Inflammatory macrophage treated with lipopolysaccharide for 1 hour (primary cell): ENCODE data around the gene ADAMTSL3.
"Not testable (repeated sequence)": the region's sequence is repeated elsewhere in the genome, so short reads cannot be mapped to it uniquely, and the experiment has no call there.

Experiments
- DNase-seq, 2 donors: peaks; one replicate each; pipeline ENCODE4 v3.0.0-alpha.2; 2020 to 2022

The ADAMTSL3 gene

DNA sequence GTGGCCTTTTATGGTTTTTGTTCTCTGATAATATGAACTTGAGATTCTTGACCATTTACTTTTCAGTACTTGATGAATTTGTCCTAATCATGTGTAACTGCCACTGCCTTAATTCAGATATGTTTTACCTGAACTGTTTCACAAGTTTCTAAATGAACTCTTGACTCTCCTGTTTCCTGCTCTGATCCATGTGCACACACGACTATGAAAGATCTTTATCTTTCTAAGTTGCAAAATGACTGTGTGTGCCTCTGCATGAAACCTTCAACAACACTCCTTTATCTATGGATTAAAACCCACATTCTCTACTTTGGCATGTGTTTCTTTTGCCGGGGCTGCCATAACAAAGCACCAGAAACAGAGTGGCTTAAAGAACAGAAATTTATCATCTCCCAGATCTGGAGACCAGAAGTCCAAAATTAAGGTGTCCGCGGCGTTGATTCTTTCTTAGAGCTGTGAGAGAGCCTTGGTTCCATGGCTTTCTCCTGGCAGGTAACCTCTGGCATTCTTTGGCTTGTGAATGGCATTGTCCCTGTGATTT lies 275.0 kb downstream of the ADAMTSL3 start:
- DNase-seq, result no peak

DNA sequence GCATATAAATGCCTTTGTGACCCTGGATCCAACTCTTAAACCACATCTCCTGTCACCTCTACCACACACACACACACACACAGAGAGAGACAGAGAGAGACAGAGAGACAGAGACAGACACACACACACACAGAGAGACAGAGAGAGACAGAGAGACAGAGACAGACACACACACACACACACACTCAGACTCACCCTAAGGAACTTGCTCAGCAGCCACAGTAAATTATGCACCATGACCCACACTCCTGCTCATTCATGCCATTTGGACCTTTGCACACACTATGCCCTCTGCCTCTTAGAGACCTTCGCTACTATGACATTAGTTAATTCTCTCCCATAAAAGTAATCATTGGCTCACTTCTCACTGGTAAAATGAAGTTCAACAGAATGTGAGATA lies 275.7 kb downstream of the ADAMTSL3 start:
- no peak for DNase-seq

DNA sequence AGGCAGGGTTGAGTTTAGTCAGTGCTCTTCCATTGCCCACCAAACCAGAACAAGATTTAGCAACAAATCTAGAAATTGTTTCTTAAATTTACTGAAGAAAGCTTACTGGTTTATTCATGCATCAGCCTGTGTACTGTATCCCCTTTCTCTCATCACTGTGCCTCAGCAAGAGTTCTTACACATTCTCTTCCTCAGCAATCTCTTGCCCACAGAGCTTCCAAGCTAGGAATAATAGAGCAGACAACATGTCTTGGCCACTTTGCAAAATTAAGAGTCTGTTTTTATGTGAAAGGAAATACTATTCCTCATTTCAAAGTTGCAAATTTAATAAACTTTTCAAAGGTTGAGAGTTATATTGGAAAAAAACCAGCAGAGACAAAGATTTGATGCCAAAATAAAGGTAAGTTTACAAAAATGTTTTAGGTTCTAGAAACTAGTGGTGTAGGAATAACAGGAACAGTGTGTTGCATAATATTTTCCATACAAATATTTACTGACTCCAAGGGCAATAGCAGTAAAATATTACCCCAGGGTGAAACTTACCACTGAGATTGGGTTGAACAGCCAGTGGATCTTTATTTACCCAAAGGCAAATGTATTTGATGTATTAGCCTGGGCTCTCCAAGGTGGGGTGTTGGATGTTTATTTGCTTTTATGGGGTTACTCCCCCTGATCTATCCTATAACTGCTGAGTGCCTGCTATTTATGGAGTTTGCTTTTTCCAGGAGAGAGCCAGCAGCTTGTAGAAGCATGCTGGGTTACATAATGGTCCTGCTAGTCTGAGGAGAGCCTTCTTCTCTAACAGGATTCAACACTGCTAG lies 276.7 kb downstream of the ADAMTSL3 start:
- no peak for DNase-seq

DNA sequence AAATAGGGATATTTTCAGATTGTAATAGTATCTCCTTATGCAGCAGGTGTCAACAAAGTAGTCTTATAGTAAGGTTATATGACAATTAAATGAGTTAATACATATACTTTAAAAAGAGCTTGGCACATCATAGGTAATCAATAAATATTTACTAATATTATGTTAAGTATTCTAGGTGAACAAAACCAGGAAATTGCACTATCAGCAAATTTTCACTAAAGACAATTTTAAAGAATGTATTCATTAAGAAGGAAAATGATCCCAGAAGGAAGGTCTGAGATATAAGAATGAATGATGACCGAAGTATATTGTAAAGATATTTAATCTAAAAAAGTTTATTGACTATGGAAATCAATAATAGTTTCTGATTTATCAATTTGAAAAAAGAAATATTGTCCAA lies 281.9 kb downstream of the ADAMTSL3 start:
- no peak for DNase-seq

DNA sequence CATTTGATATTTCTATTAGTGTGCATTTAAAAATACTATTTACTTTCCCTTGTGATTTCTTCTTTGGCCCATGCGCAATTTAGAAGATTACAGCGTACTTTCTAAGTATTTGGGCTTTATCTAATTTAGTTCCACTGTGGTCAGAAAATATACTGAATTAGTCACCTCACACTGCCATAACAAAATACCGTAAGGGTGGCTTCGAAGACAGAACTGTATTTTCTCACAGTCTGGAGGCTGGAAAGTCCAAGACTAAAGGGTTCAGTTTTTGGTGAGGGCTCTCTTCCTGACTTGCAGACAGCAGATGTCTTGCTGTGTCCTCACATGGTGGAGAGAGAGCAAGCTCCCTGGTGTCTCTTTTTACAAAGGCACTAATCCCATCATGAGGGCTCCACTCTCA lies 286.2 kb downstream of the ADAMTSL3 start:
- no peak for DNase-seq

DNA sequence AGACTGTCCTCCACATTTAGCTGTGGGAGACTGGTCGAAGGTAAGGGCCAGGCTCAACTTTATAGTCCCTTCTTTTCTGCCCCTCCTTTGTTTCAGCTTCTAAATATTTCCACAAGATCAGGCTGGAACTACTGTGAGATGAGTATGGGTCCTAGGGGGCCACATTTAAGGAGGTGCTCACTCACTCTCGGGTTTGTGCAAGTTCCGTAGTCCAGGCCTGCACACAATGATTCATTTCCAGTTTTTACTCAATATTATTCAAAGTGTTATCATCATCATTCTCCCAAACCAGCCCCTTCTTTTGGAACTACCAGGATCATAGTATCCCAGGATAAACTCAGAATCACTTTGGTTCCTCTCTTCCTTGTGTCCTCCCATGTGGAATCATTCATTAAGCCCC lies 289.1 kb downstream of the ADAMTSL3 start:
- no peak for DNase-seq

DNA sequence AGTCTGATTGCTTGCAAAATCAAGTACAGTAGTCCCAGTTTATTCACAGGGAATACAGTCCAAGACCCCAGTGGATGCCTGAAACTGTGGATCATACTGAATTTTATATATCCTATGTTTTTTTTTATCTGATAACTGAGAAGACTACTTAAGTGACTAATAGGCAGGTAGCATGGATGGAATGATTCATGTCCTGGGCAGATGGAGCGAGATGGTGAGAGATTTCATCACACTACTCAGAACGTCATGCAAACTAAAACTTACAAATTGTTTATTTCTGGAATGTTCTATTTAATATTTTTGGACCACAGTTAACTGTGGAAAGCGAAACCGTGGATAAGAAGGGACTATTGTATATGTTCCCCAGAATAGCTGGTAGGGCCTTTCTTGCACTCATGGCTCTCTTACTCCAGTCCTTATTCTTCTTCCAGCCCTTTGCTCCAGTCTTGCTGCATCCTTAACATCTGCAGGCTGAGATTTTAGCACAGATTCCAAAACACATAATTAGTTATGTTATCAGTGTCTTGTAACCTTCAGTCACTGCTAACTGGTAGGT lies 290.0 kb downstream of the ADAMTSL3 start:
- DNase-seq, result no peak

DNA sequence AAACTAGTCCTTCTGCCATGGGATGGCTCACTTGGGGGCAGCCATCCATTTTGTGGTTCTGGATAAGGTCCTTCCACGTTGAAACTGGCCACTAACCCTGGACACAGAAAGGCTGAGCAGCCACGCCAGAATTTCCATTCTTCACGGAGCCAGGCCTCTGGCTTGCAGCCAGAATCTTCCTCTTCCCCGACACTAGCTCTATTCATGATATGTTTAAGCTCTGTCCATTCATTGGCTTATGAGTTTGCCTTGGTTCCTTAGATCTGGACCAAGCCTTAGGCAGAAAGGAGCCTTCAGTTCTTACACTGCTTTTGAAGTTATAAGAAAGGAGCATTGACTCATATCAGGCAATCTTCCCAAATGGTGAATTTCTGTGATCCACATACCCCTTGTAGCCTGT lies 293.2 kb downstream of the ADAMTSL3 start:
- DNase-seq, result no peak

DNA sequence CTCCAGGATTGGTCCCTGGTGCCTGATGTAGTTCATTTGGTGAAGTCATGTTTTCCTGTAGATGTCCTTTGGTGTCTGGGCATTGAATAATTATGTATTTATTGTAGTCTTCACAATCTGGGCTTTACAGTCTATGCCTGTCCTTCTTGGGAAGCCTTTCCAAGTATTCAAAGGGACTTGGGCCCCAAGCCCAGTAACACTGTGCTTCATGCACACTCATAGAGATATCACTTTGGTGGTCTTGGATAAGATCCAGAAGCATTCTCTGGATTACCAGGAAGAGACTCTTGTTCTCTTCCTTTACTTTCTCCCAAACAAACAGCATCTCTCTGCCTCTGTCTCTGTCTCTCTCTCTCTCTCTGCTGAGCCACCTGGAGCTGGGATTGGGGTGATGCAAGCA lies 300.6 kb downstream of the ADAMTSL3 start:
- no peak for DNase-seq

DNA sequence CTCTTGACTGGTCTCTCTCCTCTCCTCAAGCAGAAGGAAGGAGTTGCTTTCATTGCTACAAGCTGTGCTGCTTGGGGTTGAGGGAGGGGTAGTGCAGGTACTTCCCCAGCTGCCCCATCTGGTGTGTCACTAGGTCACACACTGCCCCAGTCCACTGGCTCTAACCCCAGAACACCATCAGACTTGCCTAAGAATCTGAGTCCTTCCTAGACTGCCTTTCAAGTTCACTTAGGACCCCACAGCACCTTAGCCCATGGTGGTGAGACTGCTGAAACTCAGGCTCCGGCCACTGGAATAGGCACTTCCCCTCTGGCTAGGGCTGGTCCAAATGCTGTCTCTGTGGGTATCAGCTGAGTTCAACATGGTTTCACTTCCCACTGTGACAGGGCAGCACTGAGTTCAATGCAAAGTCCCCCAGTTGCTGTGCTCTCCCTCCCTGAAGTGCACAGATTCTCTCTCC lies 301.9 kb downstream of the ADAMTSL3 start:
- no peak for DNase-seq

DNA sequence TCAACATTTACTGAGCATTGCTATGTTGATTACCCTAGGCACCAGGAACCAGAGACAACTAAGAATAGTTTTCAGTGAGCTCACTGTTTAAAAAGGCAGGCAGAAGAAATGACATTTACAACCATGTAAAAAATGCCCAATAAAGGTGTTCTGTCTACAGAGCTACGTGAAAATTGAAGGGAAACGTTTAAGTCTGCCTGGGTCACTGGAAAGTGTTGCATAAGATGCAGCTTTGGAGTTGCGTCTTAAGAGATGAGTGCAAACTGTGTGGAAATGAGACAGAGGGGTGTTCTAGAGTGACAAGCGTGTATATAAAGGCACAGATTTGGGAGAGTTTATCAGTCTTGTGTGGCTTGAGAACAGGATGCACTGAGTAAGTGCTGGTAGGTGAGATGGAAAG lies 303.0 kb downstream of the ADAMTSL3 start:
- no peak for DNase-seq

DNA sequence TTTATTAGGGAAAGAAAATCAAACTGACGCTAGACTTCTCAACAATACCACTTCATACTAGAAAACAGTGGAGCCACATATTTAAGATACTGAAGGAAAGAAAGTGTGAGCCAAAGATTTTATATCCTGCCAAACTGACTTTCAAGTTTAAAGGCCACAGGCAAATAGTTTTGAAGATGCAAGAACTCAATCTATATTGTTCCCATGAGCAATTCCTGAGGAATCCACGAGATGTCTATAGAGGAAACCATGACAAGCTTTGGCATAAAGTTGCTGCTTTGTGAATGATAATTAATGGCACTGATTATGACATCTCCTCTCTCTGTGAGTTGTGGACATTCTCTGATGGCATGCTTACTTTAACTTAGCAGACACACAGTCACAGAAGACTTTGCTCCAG lies 305.6 kb downstream of the ADAMTSL3 start:
- DNase-seq, result no peak

DNA sequence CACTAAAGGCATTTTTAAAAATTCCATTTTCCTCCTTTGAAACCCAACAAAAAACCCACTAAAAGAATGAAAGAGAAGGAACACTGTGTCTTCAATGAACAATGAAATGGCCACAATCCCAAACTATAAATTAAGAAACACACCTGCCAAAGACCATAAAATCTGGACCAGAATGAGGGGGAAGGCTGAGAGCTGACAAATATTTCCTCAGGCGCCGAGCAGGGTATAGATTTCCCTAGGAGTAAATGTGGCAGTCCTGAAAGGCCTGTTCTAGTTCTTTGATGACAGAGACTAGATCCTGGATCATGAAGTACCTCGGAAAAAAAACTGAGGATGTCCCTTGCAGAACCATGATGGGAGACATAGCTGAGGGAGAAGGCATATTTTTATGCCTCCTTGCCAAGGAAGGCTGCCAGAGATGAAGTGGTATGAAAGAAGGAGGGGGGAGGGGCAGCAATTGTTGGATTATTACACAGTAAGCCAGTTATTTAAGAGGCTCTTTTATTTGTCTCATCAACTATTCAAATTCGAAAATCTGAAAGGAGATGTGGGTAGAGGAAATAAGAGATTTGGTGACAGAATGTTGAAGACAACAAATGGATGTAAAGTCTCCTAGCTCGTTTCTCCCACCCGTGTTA lies 306.4 kb downstream of the ADAMTSL3 start:
- DNase-seq, result no peak

DNA sequence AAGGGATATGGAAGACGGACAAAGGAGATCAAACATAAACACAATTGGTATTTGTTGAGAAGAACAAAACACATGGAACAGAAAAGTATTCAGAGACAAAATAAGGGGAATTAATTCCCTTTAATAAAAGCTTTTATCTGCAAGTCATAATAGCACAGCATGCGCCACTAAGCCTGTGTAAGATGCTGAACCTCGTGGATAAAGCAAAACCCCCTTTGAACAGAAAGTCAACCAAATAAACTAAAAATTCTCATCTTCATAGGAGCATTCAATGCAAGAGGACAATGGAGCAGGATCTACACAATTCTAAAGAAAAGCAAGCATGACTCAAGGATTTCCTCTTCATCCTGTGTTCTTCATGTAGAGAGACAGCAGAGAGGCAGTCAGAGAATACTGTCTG lies 307.4 kb downstream of the ADAMTSL3 start:
- DNase-seq, result no peak

DNA sequence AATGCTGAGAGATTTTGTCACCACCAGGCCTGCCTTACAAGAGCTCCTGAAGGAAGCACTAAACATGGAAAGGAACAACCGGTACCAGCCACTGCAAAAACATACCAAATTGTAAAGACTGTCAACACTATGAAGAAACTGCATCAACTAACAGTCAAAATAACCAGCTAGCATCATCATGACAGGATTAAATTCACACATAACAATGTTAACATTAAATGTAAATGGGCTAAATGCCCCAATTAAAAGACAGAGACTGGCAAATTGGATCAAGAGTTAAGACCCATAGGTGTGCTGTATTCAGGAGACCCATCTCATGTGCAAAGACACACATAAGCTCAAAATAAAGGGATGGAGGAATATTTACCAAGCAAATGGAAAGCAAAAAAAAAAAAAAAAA lies 311.0 kb downstream of the ADAMTSL3 start:
- DNase-seq, result not testable (repeated sequence)

DNA sequence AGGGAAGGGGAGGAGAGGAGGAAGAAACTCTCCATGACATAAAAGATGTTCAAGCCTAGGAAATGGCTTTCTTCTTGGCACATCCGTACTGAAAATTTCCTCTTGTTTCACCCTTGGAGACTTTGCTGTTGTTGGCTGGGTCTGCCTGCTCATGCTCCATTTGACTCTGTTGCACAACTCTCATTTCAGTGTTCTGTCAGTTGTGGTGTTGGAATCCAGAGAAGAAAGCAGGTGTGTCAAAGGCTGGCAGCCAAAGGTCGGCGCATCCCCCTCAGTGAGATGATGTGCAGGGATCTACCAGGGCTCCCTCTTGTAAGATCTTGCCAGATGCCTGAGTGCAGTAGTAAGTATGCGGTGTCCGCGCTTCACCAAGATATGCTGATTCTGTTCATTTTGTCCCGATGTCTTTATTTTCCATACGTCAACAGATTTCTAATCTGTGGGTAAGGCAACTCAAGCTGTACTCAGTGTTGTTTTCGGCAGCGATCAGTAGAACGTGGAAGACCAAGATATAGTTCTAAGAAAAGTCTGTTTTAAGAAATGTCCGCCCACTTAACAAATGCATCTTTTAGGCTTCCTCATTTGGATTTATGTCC lies 316.5 kb downstream of the ADAMTSL3 start:
- no peak for DNase-seq

DNA sequence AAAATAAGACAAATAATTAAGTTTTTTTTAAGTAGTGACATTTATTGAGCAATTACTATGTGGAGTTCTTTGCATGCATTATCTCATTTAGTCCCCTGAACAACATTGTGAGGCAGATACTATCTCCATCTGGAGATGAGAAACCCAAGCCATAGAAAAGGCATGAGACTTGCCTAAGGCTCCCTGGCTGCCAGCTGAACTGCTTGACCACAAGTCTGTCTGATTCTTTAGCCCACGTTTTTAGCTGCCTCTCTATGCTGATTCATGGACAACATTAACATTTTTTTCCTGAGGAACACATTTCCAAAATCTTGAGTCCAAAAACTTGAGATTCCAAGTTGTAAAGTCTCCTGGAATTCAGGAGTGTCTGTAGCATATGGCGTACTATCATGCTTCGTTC lies 318.1 kb downstream of the ADAMTSL3 start:
- DNase-seq, result no peak

DNA sequence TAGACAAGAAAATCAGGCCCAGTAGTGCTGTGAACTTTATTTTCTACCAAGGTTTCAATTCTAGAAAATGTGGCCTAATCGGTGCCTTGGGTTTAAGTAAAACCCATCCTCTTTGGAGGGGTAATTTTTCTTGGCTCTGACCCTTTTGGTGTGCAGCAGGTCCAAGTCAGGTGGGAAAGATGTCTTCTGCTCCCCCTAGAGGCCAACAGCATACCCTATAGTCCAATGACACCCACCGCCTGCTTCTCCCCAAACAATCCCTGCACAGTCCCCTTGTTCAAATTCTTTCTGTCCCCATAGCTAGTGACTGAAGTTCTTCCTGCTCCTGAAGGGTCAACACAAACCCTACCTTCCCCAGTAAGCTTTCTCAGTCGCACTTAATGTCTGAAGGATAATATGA lies 319.9 kb downstream of the ADAMTSL3 start:
- no peak for DNase-seq

DNA sequence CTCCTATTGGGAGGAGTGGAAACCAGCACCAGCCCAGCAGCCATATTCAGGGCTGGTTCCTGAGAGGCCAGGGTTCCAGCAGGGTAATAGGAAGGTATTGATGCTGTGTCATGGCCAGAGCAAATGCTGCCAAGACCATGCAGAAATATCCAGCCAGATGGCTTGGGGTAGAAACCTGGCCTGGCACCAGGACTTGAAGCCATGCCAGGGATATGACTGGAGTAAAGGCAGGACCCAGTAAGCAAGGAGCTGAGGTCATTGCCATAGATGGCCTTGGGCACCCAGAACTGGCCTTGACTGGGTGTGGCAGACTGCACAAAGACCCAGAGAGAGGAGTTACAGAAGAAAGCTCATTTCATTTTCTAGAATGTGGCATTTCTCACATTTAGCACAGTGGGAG lies 324.1 kb downstream of the ADAMTSL3 start:
- DNase-seq, result no peak

DNA sequence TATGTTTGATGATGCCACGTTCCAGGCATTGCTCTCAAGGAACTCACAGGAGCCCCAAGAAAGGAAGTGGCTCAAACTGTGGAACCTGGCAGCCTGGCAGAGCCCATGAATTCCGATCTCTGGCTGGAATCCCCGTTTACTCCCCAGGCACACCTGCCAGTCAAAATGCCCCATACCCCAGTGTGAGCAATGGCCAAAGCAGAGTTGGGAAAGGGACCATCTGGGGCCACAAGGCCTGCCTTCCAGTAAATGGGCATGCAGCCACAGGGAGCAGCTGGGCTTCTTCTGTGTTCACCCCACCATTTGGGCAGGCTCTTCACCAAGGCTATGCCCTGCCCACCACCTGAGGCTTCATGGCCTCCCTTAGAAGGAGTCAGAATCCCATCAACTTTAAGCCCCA lies 324.7 kb downstream of the ADAMTSL3 start:
- DNase-seq, result no peak

DNA sequence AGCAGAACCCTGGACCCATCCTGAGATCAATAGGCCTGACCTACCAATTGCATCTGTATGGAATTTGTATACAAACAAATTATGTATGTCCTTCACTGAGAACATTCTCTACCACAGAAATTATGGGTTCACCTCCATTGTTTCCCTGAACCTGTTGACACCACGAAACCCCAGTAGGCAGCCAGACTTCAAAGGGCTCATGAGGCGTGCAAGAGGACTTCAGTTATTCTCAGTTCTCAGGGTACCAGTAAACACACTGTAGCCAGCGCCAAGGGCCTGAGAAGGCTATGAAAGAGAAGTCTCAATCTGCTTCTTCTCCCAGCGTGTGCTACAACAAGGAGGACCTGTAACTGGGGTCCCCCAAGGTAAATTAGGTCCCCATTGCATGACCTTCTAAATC lies 326.7 kb downstream of the ADAMTSL3 start:
- no peak for DNase-seq

DNA sequence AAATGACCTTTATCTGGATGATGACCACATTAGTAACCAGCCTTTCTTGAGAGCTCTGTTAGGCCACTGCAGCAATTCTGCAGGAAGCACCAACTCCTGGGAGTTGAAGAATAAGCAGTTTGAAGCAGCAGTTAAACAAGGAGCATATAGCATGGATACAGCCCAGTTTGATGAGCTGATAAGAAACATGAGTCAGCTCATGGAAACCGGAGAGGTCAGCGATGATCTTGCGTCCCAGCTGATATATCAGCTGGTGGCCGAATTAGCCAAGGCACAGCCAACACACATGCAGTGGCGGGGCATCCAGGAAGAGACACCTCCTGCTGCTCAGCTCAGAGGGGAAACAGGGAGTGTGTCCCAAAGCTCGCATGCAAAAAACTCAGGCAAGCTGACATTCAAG lies 328.8 kb downstream of the ADAMTSL3 start:
- DNase-seq, result no peak

DNA sequence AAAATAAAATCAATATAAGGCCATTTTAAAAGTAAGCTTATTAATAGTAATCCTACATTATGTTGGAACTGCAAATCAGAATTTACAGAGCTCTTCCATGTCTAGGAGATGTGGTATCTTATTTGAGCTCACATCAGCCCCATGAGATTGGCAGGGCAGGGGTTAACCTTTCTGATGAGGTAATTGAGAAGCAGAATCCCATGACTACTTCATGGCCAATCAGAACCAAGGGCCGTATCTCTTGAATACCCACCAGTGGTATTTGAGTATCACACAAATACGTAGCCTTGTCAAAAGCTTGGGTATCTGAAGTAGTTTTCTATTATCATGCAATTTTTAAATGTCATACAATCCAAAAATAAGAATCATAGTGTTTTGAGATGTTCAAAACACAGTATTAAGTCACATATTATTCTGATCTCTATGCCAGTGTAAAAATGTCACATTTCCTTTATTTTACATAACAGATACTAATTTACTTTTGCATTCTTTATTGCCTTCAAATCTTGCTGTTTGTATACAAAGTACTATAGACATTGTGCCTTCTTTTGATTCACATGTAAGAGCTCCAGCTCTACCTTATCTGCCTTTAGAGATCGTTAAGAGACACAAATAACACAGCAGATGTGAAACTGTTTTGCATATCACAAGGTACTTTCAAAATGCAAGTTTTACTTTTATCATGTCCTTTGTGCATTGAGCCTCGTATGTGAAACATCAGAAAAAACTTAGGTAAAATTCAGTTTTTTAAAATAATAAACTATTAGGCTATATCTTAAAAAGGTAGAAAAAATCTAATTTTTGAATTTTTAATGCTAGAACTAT lies 329.9 kb downstream of the ADAMTSL3 start:
- DNase-seq, result no peak
